ENCODE data around the gene PMEPA1. TPM values are rescaled to one million over a fixed set of nuclear protein-coding genes. Genes with fewer than 3 reads are reported as not detected.

Gene PMEPA1
- polyA plus RNA-seq, 1 donor = 16.0 TPM

- no peak for DNase-seq
These were observed 99.4 kb downstream of the PMEPA1 start for GRCh38 chr20:57610261-57610952.

- no peak for DNase-seq
These were observed 100.0 kb downstream of the PMEPA1 start for GRCh38 chr20:57609842-57610167.

GRCh38 chr20:57609086-57609841 lies 100.6 kb downstream of the PMEPA1 start:
- DNase-seq = no peak

- no peak for DNase-seq
These were observed 101.3 kb downstream of the PMEPA1 start for GRCh38 chr20:57608516-57608915.

GRCh38 chr20:57605878-57606277 lies 103.9 kb downstream of the PMEPA1 start:
- no peak for DNase-seq

GRCh38 chr20:57605045-57605444 lies 104.8 kb downstream of the PMEPA1 start:
- DNase-seq = no peak

GRCh38 chr20:57603120-57603519 lies 106.7 kb downstream of the PMEPA1 start:
- DNase-seq = no peak

GRCh38 chr20:57601737-57602136 lies 108.1 kb downstream of the PMEPA1 start:
- DNase-seq = no peak

GRCh38 chr20:57601211-57601570 lies 108.6 kb downstream of the PMEPA1 start:
- no peak for DNase-seq

GRCh38 chr20:57600320-57601210 lies 109.2 kb downstream of the PMEPA1 start:
- DNase-seq = no peak

- no peak for DNase-seq
These were observed 111.3 kb downstream of the PMEPA1 start for GRCh38 chr20:57598491-57598890.

Other genes starting within 250 kb of the PMEPA1 start
- 2.8 TPM for gene CTCFL, start 184.9 kb downstream of the PMEPA1 start, polyA plus RNA-seq (ENCODE audit: insufficient read length)
- 17.2 TPM for gene PCK1, start 148.9 kb downstream of the PMEPA1 start, polyA plus RNA-seq (ENCODE audit: insufficient read length)
- gene ZBP1, start 89.6 kb downstream of the PMEPA1 start, polyA plus RNA-seq (ENCODE audit: insufficient read length) = not detected

Measured in left kidney (tissue), 2 donors.